Neural progenitor cell (in vitro differentiated cells): Measurements from ENCODE around the gene GP9.

ENCODE experiments used
- CTCF ChIP-seq: fragments of 200-600 bp; sonication (generic); IDR thresholded peaks from 2 replicates; pipeline ENCODE4 v1.5.1; 2017; ENCODE audit warnings: antibody characterized with exemption, mild to moderate bottlenecking
- EZH2phosphoT487 ChIP-seq: fragments of 200-600 bp; sonication (generic); IDR thresholded peaks from 2 replicates; pipeline ENCODE4 v1.6.1; 2017; ENCODE audit warnings: antibody characterized with exemption

GRCh38 chr3:129033633-129034321, 26.8 kb upstream of the GP9 start:
- TF ChIP-seq EZH2phosphoT487, result no peak
- no peak for TF ChIP-seq CTCF
